ENCODE results near the gene ANKHD1. TPM values are rescaled to one million over a fixed set of nuclear protein-coding genes. Genes with fewer than 3 reads are reported as not detected.

The ANKHD1 gene
- total and polyA plus RNA-seq, 2 of the 8 experiments (the other 6 are each of a cell fraction or from before 2014, with no cell fraction given), result 69.9 to 108 TPM

- TF ChIP-seq ATF3 (IDR thresholded peaks at IDR 0.05; ENCODE audit: insufficient read depth, low read depth, low read length) (no peak), TBP (IDR thresholded peaks at IDR 0.05; ENCODE audit: low read depth, low read length) (no peak), TAF1 (IDR thresholded peaks at IDR 0.05; ENCODE audit: low read depth, low read length) (no peak), SUZ12 (IDR thresholded peaks at IDR 0.05; ENCODE audit: low read length) (no peak)
These were observed 156.9 kb downstream of the ANKHD1 start (continued) for GRCh38 chr5:140558542-140558941.

All from H1 (cell line).